GM23338 (cell line): ENCODE data around the gene OR11H6.

ENCODE experiments used
- EZH2phosphoT487 ChIP-seq: fragments of 200-600 bp; sonication (generic); IDR thresholded peaks from one replicate; pipeline ENCODE4 v1.8.1; 2018; ENCODE audit warnings: antibody characterized with exemption; ENCODE audit not compliant: unreplicated experiment
- JUNB ChIP-seq: IDR thresholded peaks from one replicate; pipeline ENCODE4 v1.6.1; 2016; ENCODE audit warnings: antibody characterized with exemption; ENCODE audit not compliant: unreplicated experiment
- TF ChIP-seq, protein P1 (sequence below), 2 experiments: fragments of 200-600 bp in 1 of 2; sonication (generic) in 1 of 2; conservative IDR thresholded peaks; 2 replicates each; pipeline versions ENCODE4 v1.5.1 to v1.6.1; 2016 to 2017; ENCODE audit warnings: antibody characterized with exemption in 2 of 2, low read depth in 2 of 2, mild to moderate bottlenecking in 2 of 2, moderate library complexity in 1 of 2

DNA sequence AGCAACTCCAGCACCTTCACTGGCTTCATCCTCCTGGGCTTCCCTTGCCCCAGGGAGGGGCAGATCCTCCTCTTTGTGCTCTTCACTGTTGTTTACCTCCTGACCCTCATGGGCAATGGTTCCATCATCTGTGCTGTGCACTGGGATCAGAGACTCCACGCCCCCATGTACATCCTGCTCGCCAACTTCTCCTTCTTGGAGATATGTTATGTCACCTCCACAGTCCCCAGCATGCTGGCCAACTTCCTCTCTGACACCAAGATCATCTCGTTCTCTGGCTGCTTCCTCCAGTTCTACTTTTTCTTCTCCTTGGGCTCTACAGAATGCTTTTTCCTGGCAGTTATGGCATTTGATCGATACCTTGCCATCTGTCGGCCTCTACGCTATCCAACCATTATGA is 26.1 kb upstream of the OR11H6 start:
- TF ChIP-seq, protein P1, sequence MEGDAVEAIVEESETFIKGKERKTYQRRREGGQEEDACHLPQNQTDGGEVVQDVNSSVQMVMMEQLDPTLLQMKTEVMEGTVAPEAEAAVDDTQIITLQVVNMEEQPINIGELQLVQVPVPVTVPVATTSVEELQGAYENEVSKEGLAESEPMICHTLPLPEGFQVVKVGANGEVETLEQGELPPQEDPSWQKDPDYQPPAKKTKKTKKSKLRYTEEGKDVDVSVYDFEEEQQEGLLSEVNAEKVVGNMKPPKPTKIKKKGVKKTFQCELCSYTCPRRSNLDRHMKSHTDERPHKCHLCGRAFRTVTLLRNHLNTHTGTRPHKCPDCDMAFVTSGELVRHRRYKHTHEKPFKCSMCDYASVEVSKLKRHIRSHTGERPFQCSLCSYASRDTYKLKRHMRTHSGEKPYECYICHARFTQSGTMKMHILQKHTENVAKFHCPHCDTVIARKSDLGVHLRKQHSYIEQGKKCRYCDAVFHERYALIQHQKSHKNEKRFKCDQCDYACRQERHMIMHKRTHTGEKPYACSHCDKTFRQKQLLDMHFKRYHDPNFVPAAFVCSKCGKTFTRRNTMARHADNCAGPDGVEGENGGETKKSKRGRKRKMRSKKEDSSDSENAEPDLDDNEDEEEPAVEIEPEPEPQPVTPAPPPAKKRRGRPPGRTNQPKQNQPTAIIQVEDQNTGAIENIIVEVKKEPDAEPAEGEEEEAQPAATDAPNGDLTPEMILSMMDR (conservative IDR thresholded peaks at IDR 0.05; ENCODE audit: low read depth in 2 of 2): no peak
- no peak for TF ChIP-seq EZH2phosphoT487
- no peak for TF ChIP-seq JUNB
